Esophagus muscularis mucosa (tissue), 4 donors: ENCODE measurements around the gene CDHR2. TPM values are rescaled to one million over a fixed set of nuclear protein-coding genes. Genes with fewer than 3 reads are reported as not detected.

Source experiments
- DNase-seq: peaks from one replicate; pipeline ENCODE4 v3.0.0-alpha.2; 2017; ENCODE audit errors: extremely low spot score
- H3K27ac ChIP-seq, 4 donors: fragments of 200-600 bp; sonication (generic); replicated peaks in 1 of 4; 1 replicate in 3 of 4; 2 replicates in 1 of 4; pipeline ENCODE4 v1.5.1; 2016 to 2019; ENCODE audit warnings: mild to moderate bottlenecking in 1 of 4
- H3K27me3 ChIP-seq, 4 donors: fragments of 200-600 bp; sonication (generic); one replicate each; pipeline versions ENCODE4 v1.5.1 to v1.6.0; 2016 to 2019
- H3K36me3 ChIP-seq, 4 donors: fragments of 200-600 bp; sonication (generic); one replicate each; pipeline ENCODE4 v1.5.1; 2016 to 2019
- H3K4me1 ChIP-seq, 4 donors: fragments of 200-600 bp; sonication (generic); one replicate each; pipeline ENCODE4 v1.5.1; 2016 to 2019
- H3K4me3 ChIP-seq, 4 donors: fragments of 200-600 bp; sonication (generic); 1 replicate in 2 of 4; 2 replicates in 2 of 4; pipeline ENCODE4 v1.5.1; 2016 to 2019; ENCODE audit warnings: mild to moderate bottlenecking in 4 of 4, moderate library complexity in 1 of 4
- H3K9me3 ChIP-seq, 4 donors: fragments of 200-600 bp; sonication (generic); 1 replicate in 3 of 4; 2 replicates in 1 of 4; pipeline ENCODE4 v1.5.1; 2016 to 2019
- CTCF ChIP-seq, 3 experiments: fragments of 200-600 bp in 2 of 3; fragments of 450-650 bp in 1 of 3; sonication (generic) in 2 of 3; IDR thresholded peaks; one replicate each; pipeline ENCODE4 v1.5.1; 2017 to 2019; ENCODE audit warnings: antibody characterized with exemption in 3 of 3, mild to moderate bottlenecking in 2 of 3, moderate library complexity in 1 of 3
- EP300 ChIP-seq: sonication (generic); formaldehyde crosslinking; IDR thresholded peaks from one replicate; pipeline ENCODE4 v1.6.1; 2017; ENCODE audit warnings: antibody characterized with exemption
- POLR2A ChIP-seq: fragments of 450-650 bp; IDR thresholded peaks from one replicate; pipeline ENCODE4 v1.6.1; 2017; ENCODE audit warnings: antibody characterized with exemption, moderate library complexity, mild to moderate bottlenecking, low read depth
- POLR2AphosphoS5 ChIP-seq, 2 donors: sonication (generic); formaldehyde crosslinking; IDR thresholded peaks; one replicate each; pipeline ENCODE4 v1.6.1; 2017; ENCODE audit warnings: antibody characterized with exemption in 2 of 2
- WGBS: methylation state at CpG from one replicate; pipeline ENCODE4 v1.1.5; 2018; 5-methylcytosine and 5-hydroxymethylcytosine counted together
- intact Hi-C: fragments of 100-400 bp; cut with DNase I; formaldehyde crosslinking; loops from one replicate; pipeline ENCODE4 v1.15.1; 2023
- total RNA-seq, 4 donors: library from RNA; depleted of rRNA; stranded (reverse); fragments of >200 nt; gene quantifications; one replicate each; pipeline versions ENCODE4 v1.1.0 to v1.2.1, GENCODE V29; 2016

Gene CDHR2
- total RNA-seq, 4 donors from 2014 or later = 0.92 TPM; not detected in 3

GRCh38 chr5:176621661-176622079 lies 72.5 kb downstream of the CDHR2 start:
- intact Hi-C loops = no loop called here
- H3K4me1 ChIP-seq = peaks cover 23 to 32% (median 29%) of the 10 kb centered on the region in 4 donors
- H3K9me3 ChIP-seq = no peaks in the 10 kb centered on the region
- WGBS = 42% methylated on average over 13 of the region's 13 CpGs
- H3K27me3 ChIP-seq = peaks cover 6 to 96% (median 40%) of the 10 kb centered on the region in 4 donors
- no peak overlapping the region for H3K4me3 ChIP-seq
- no peaks in the 10 kb centered on the region for H3K36me3 ChIP-seq
- H3K27ac ChIP-seq = no peak overlapping the region
- no peak for TF ChIP-seq CTCF (IDR thresholded peaks at IDR 0.05)
- TF ChIP-seq EP300 = no peak
- no peak for TF ChIP-seq POLR2AphosphoS5 (IDR thresholded peaks at IDR 0.05)
- no peak for TF ChIP-seq POLR2A
- DNase-seq = no peak

DNA sequence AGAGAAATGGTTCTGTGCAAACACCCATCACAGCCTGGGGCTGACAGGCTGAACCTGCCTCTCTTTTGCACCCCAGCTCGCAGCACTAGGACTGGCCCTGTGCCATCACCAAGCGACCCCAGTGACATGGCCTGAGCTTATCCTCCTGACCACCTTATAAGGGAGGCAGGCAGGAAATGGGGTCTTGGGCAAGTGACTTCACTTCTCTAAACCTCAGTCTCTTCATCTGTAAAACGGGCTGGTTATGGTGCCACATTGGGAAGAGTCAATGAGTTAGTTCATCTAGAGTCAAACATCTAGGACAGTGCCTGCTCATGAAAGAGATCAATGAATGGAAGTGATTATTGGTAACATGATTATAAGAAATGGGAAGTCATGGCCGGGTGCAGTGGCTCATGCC lies 75.0 kb downstream of the CDHR2 start:
- Histone ChIP-seq H3K4me1 (peaks cover 21 to 29% (median 24%) of the 10 kb centered on the region in 4 donors), H3K36me3 (no peaks in the 10 kb centered on the region), H3K27ac (no peak overlapping the region), H3K4me3 (no peak overlapping the region), H3K9me3 (no peaks in the 10 kb centered on the region), H3K27me3 (peaks cover 6 to 96% (median 45%) of the 10 kb centered on the region in 4 donors)
- no peak for DNase-seq
- TF ChIP-seq POLR2AphosphoS5 (IDR thresholded peaks at IDR 0.05) (no peak), POLR2A (no peak), EP300 (no peak), CTCF (IDR thresholded peaks at IDR 0.05) (no peak)
- 69% methylated on average over 4 of the region's 4 CpGs for WGBS
- intact Hi-C loops = no loop called here

GRCh38 chr5:176624938-176625337 lies 75.8 kb downstream of the CDHR2 start:
- 79% methylated on average over 8 of the region's 9 CpGs for WGBS
- no peak overlapping the region for H3K4me3 ChIP-seq
- TF ChIP-seq POLR2AphosphoS5 (IDR thresholded peaks at IDR 0.05) (no peak), EP300 (no peak), CTCF (IDR thresholded peaks at IDR 0.05) (no peak), POLR2A (no peak)
- peaks cover 21 to 29% (median 24%) of the 10 kb centered on the region in 4 donors for H3K4me1 ChIP-seq
- intact Hi-C loops = no loop called here
- H3K36me3 ChIP-seq = no peaks in the 10 kb centered on the region
- no peak overlapping the region for H3K27ac ChIP-seq
- no peak for DNase-seq
- peaks cover 2 to 96% (median 45%) of the 10 kb centered on the region in 4 donors for H3K27me3 ChIP-seq
- no peaks in the 10 kb centered on the region for H3K9me3 ChIP-seq

GRCh38 chr5:176625512-176625911 lies 76.4 kb downstream of the CDHR2 start:
- Histone ChIP-seq H3K27ac (no peak overlapping the region), H3K9me3 (no peaks in the 10 kb centered on the region), H3K36me3 (no peaks in the 10 kb centered on the region), H3K27me3 (peaks cover 0 to 96% (median 44%) of the 10 kb centered on the region in 4 donors), H3K4me3 (no peak overlapping the region), H3K4me1 (peaks cover 19 to 29% (median 24%) of the 10 kb centered on the region in 4 donors)
- TF ChIP-seq CTCF (IDR thresholded peaks at IDR 0.05) = no peak
- TF ChIP-seq EP300 = no peak
- TF ChIP-seq POLR2AphosphoS5 (IDR thresholded peaks at IDR 0.05) = no peak
- intact Hi-C loops = no loop called here
- DNase-seq = no peak
- 65% methylated on average over 2 of the region's 2 CpGs for WGBS
